DMS114 treated with DMSO at 0.1 percent for 48 hours (cell line): ENCODE measurements around the gene DAPK3.
"Not testable (repeated sequence)": the region's sequence is repeated elsewhere in the genome, so short reads cannot be mapped to it uniquely, and the experiment has no call there.

Source experiments
- DNase-seq: peaks from one replicate; lab custom pipeline; 2025; ENCODE audit not compliant: unreplicated experiment; lab: John Stamatoyannopoulos, UW

Gene DAPK3

GRCh38 chr19:3955688-3956087 is 15.2 kb downstream of the DAPK3 start:
- DNase-seq: no peak

GRCh38 chr19:3955276-3955675 is 15.6 kb downstream of the DAPK3 start:
- DNase-seq: not testable (repeated sequence)

- no peak for DNase-seq
Measured at GRCh38 chr19:3954107-3954506, 16.8 kb downstream of the DAPK3 start.

- DNase-seq: not testable (repeated sequence)
Measured at GRCh38 chr19:3952755-3953276, 18.1 kb downstream of the DAPK3 start.

- no peak for DNase-seq
Measured at GRCh38 chr19:3950871-3951861, 19.7 kb downstream of the DAPK3 start.

- no peak for DNase-seq
Measured at GRCh38 chr19:3949997-3950859, 20.7 kb downstream of the DAPK3 start.

GRCh38 chr19:3949294-3949693 is 21.6 kb downstream of the DAPK3 start:
- no peak for DNase-seq

GRCh38 chr19:3947316-3947933 is 23.5 kb downstream of the DAPK3 start:
- DNase-seq: not testable (repeated sequence)

GRCh38 chr19:3945838-3946237 is 25.1 kb downstream of the DAPK3 start:
- no peak for DNase-seq

- DNase-seq: no peak
Measured at GRCh38 chr19:3944018-3944721, 26.7 kb downstream of the DAPK3 start.

- DNase-seq: no peak
Measured at GRCh38 chr19:3942790-3943409, 28.0 kb downstream of the DAPK3 start.

GRCh38 chr19:3938300-3938950 is 32.5 kb downstream of the DAPK3 start:
- DNase-seq: not testable (repeated sequence)

GRCh38 chr19:3936506-3937442 is 34.1 kb downstream of the DAPK3 start:
- no peak for DNase-seq

GRCh38 chr19:3932931-3933810 is 37.7 kb downstream of the DAPK3 start, which contains the start of gene NMRK2:
TSS of gene NMRK2 (plus strand) at chr19:3933069. CDS start at chr19:3933672, 603 bp downstream.
- no peak for DNase-seq

GRCh38 chr19:3931041-3931440 is 39.9 kb downstream of the DAPK3 start:
- no peak for DNase-seq

GRCh38 chr19:3923912-3924311 is 47.0 kb downstream of the DAPK3 start:
- no peak for DNase-seq

- DNase-seq: no peak
Measured at GRCh38 chr19:3923096-3923758, 47.7 kb downstream of the DAPK3 start.
